Measurements from ENCODE around the gene BDKRB2. TPM values are rescaled to one million over a fixed set of nuclear protein-coding genes. Genes with fewer than 3 reads are reported as not detected.

Gene BDKRB2
- polyA plus RNA-seq, 2 of the 4 experiments (the other 2 are of a cell fraction), result 13.9 to 21.6 TPM

- Histone ChIP-seq H3K27ac (no peak overlapping the region), H3K4me1 (peaks cover 32% of the 10 kb centered on the region), H3K4me2 (no peak overlapping the region), H3K4me3 (no peak overlapping the region), H3K9me3 (no peaks in the 10 kb centered on the region)
- ATAC-seq (no peak), FAIRE-seq (no peak), DNase-seq (ENCODE audit: low read depth in 1 of 2, low spot score in 1 of 2) (no peak)
- WGBS (ENCODE audit: missing lambda C conversion rate), result 84% methylated on average over 2 of the region's 2 CpGs
- no peak for TF ChIP-seq EP300 (IDR thresholded peaks at IDR 0.05)
- no peak for TF ChIP-seq HES2 (IDR thresholded peaks at IDR 0.05)
- no peak for TF ChIP-seq ZC3H11A (IDR thresholded peaks at IDR 0.05)
- no peak for TF ChIP-seq HEYL (CRISPR knock-in tag; IDR thresholded peaks at IDR 0.05)
- TF ChIP-seq SMC3 (IDR thresholded peaks at IDR 0.05), result no peak
- TF ChIP-seq FOXS1 (CRISPR knock-in tag; IDR thresholded peaks at IDR 0.05), result no peak
- no peak for TF ChIP-seq HOXB5 (CRISPR knock-in tag; IDR thresholded peaks at IDR 0.05)
- TF ChIP-seq TP53 (CRISPR knock-in tag; IDR thresholded peaks at IDR 0.05), result no peak
- no peak for TF ChIP-seq SREBF2 (IDR thresholded peaks at IDR 0.05)
- no peak for TF ChIP-seq ESRRA (IDR thresholded peaks at IDR 0.05; ENCODE audit: borderline replicate concordance, low read length)
- no peak for TF ChIP-seq GATA3 (IDR thresholded peaks at IDR 0.05; ENCODE audit: borderline replicate concordance)
- no peak for TF ChIP-seq PBX3 (IDR thresholded peaks at IDR 0.05)
- no peak for TF ChIP-seq JUN (IDR thresholded peaks at IDR 0.05)
- TF ChIP-seq POLR2A (IDR thresholded peaks at IDR 0.05; ENCODE audit: low read length), result no peak
- POLR2A ChIA-PET, result no interaction called here
- CTCF ChIA-PET, result no interaction called here
Observed at GRCh38 chr14:96191353-96191752, 13.3 kb upstream of the BDKRB2 start.

- FAIRE-seq (no peak), ATAC-seq (no peak), DNase-seq (ENCODE audit: low read depth in 1 of 2, low spot score in 1 of 2) (no peak)
- Histone ChIP-seq H3K4me1 (peaks cover 32% of the 10 kb centered on the region), H3K9me3 (no peaks in the 10 kb centered on the region), H3K27ac (peak overlapping the region in 1 of 2 experiments; percentile 78; a peak in 2 of 6 replicates), H3K4me3 (no peak overlapping the region), H3K4me2 (no peak overlapping the region)
- CTCF ChIA-PET, result interaction anchor here (1.2 kb wide), 2 partner anchors 12 to 93 kb away, joined by 3 read pairs; no protein-coding TSS in a partner anchor
- WGBS (ENCODE audit: missing lambda C conversion rate), result 70% methylated on average over 3 of the region's 3 CpGs
- TF ChIP-seq HOXB5 (CRISPR knock-in tag; IDR thresholded peaks at IDR 0.05), result no peak
- no peak for TF ChIP-seq MAZ (IDR thresholded peaks at IDR 0.05; ENCODE audit: borderline replicate concordance, low read depth, low read length)
- TF ChIP-seq RNF2 (IDR thresholded peaks at IDR 0.05; ENCODE audit: borderline replicate concordance, low read depth), result no peak
- POLR2A ChIA-PET, result no interaction called here
Observed at GRCh38 chr14:96191841-96192462, 12.7 kb upstream of the BDKRB2 start.

- 79% methylated on average over 18 of the region's 22 CpGs for WGBS (ENCODE audit: missing lambda C conversion rate)
- FAIRE-seq (no peak), DNase-seq (ENCODE audit: low read depth in 1 of 2, low spot score in 1 of 2) (no peak), ATAC-seq (no peak)
- H3K9me3 ChIP-seq, result no peaks in the 10 kb centered on the region
- TF ChIP-seq SMC3 (IDR thresholded peaks at IDR 0.05), result no peak
- no peak for TF ChIP-seq ELK1 (IDR thresholded peaks at IDR 0.05; ENCODE audit: low read depth, low read length)
- no peak for TF ChIP-seq RARB (CRISPR knock-in tag; IDR thresholded peaks at IDR 0.05)
- no peak overlapping the region for H3K4me3 ChIP-seq
- H3K4me1 ChIP-seq, result peaks cover 33% of the 10 kb centered on the region
- H3K27ac ChIP-seq, result peak overlapping the region in 1 of 2 experiments; percentile 78; a peak in 3 of 6 replicates
- ChIA-PET POLR2A (no interaction called here), CTCF (interaction anchor here (0.6 to 1.2 kb wide), 4 partner anchors 10 to 212 kb away, joined by 3 to 4 read pairs (median 3); no protein-coding TSS in a partner anchor)
- no peak overlapping the region for H3K4me2 ChIP-seq
Observed at GRCh38 chr14:96192975-96193805, 11.4 kb upstream of the BDKRB2 start.
